Vagina (tissue), 2 donors: ENCODE results near the gene ROR2.

ENCODE experiments used
- CTCF ChIP-seq, 3 experiments: fragments of 450-650 bp in 2 of 3; fragments of 200-600 bp in 1 of 3; sonication (generic) in 1 of 3; IDR thresholded peaks; one replicate each; pipeline ENCODE4 v1.5.1; 2017 to 2019; ENCODE audit warnings: antibody characterized with exemption in 3 of 3, mild to moderate bottlenecking in 2 of 3, moderate library complexity in 2 of 3
- POLR2A ChIP-seq, 2 donors: fragments of 450-650 bp; IDR thresholded peaks; one replicate each; pipeline ENCODE4 v1.6.1; 2017; ENCODE audit warnings: antibody characterized with exemption in 2 of 2, mild to moderate bottlenecking in 2 of 2, moderate library complexity in 2 of 2
- POLR2AphosphoS5 ChIP-seq, 2 donors: sonication (generic); formaldehyde crosslinking; IDR thresholded peaks; one replicate each; pipeline ENCODE4 v1.9.0; 2017; ENCODE audit warnings: antibody characterized with exemption in 2 of 2, mild to moderate bottlenecking in 2 of 2, low read depth in 1 of 2; ENCODE audit not compliant: insufficient read depth in 1 of 2

DNA sequence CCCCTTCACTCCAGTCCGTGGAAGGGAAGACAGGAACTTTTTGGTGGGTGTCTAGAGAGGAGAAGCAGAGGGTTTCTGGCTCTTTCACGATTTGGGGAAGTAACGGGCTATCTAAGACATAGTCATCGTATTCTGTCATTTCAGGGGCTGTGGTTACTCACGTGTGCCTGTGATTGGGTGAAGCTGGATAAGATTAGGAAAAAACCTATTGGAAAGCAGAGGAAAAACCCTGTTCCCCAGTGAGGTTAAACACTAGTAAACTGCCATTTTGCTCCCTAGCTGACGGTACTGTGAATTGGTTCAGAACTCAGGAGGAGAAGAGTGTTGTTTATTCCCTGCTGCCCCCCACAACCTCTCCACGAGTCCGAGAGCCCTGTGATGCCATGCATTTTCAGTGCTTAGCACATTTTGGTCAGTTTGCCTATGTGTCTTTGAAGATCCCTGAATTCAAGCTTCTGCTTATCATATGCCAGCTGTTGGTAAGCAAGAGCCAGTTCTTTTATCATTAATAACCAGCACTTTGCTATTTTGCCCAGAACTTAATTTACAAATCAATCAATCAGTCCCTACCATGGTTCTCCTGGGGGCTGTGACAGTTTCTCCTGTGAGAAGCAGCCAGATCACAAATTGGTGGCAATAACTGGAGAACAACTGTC is 45.1 kb upstream of the ROR2 start:
- no peak for TF ChIP-seq POLR2A (IDR thresholded peaks at IDR 0.05)
- no peak for TF ChIP-seq CTCF (IDR thresholded peaks at IDR 0.05)
- TF ChIP-seq POLR2AphosphoS5 (IDR thresholded peaks at IDR 0.05; ENCODE audit: insufficient read depth in 1 of 2, low read depth in 1 of 2): no peak
